ENCODE measurements around the gene TAT.

DNA sequence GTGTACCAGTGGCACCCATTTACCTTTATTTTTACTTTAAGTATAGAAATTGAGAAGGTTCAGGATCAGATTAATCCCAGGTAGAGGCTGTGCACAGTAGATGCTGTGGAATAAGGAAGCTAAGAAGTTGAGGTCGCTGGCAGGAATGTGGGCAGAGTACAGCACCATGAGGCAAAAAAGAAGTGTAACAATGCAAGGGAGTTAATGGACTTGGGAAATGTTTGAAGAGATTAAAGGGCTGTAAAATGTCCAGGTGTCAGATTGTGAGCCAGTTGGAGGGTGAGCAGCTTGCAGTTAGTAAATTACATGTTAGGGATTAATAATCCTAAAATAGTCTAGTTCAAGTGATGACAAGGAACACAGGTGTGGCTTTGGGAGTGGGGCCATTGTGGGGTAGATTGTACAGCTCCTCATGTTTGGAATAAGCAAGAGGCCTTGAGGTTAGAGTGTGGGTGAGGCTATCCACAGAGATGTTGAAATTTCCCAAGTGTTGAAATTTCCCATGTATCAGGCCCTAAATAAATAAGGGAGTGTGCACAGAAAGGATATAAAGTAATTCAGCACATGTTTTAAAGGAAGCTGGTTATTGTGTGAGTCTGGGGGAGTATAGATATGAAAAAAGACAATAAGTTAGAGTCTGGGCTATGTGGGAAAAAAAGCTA is 21.5 kb downstream of the TAT start:
- TF ChIP-seq POLR2A (IDR thresholded peaks at IDR 0.05) = no peak
- TF ChIP-seq, protein P1, sequence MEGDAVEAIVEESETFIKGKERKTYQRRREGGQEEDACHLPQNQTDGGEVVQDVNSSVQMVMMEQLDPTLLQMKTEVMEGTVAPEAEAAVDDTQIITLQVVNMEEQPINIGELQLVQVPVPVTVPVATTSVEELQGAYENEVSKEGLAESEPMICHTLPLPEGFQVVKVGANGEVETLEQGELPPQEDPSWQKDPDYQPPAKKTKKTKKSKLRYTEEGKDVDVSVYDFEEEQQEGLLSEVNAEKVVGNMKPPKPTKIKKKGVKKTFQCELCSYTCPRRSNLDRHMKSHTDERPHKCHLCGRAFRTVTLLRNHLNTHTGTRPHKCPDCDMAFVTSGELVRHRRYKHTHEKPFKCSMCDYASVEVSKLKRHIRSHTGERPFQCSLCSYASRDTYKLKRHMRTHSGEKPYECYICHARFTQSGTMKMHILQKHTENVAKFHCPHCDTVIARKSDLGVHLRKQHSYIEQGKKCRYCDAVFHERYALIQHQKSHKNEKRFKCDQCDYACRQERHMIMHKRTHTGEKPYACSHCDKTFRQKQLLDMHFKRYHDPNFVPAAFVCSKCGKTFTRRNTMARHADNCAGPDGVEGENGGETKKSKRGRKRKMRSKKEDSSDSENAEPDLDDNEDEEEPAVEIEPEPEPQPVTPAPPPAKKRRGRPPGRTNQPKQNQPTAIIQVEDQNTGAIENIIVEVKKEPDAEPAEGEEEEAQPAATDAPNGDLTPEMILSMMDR (IDR thresholded peaks at IDR 0.05) = no peak
